ENCODE results near the gene HMG20B.

HMG20B gene

GRCh38 chr19:3555653-3556422 lies 16.9 kb upstream of the HMG20B start:
- peak overlapping the region; percentile 60 for H3K27ac ChIP-seq (replicated peaks)
- H3K4me3 ChIP-seq (replicated peaks; ENCODE audit: insufficient read depth, low read length): peak overlapping the region; percentile 77
- no peaks in the 10 kb centered on the region for H3K27me3 ChIP-seq (ENCODE audit: insufficient read depth, poor library complexity, severe bottlenecking)
- no peak for DNase-seq (ENCODE audit: low read depth in 1 of 2, low spot score in 1 of 2)
- TF ChIP-seq CTCF (IDR thresholded peaks at IDR 0.05; ENCODE audit: insufficient read depth, low read length) (no peak), SPI1 (IDR thresholded peaks at IDR 0.05; ENCODE audit: borderline replicate concordance, low read depth) (no peak), GABPA (IDR thresholded peaks at IDR 0.05; ENCODE audit: low read depth) (no peak), REST (IDR thresholded peaks at IDR 0.05; ENCODE audit: insufficient replicate concordance, low read depth) (no peak), POLR2AphosphoS5 (IDR thresholded peaks at IDR 0.05; ENCODE audit: low read depth) (no peak)

DNA sequence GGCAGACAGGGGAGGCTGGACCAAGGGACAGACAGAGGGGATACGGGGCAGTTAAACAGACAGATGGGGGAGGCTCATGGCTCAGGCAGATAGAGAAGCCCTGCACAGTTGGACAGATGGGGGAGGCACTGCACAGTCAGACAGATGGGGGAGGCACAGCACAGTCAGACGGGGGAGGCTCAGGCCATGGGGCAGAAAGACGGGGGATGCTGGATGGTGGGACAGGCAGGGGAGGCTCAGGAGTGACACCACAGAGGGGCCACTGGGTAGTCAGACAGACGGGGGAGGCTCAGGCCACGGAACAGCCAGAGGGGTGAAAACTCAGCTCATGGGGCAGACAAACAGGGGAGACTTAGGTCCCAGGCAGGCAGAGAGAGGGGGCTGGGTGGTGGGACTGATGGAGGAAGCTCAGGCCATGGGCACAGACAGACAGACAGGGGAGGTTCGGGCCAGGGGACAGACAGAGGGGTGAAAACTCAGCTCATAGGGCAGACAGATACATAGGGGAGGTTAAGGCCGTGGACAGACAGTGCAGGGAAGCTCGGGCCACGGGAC lies 16.2 kb upstream of the HMG20B start:
- no peaks in the 10 kb centered on the region for H3K27me3 ChIP-seq (ENCODE audit: insufficient read depth, poor library complexity, severe bottlenecking)
- DNase-seq (ENCODE audit: low read depth in 1 of 2, low spot score in 1 of 2): peak in 1 of 2 experiments; percentile 16
- no peak for TF ChIP-seq REST (IDR thresholded peaks at IDR 0.05; ENCODE audit: insufficient replicate concordance, low read depth)
- no peak for TF ChIP-seq GABPA (IDR thresholded peaks at IDR 0.05; ENCODE audit: low read depth)
- TF ChIP-seq CTCF (IDR thresholded peaks at IDR 0.05; ENCODE audit: insufficient read depth, low read length): no peak
- TF ChIP-seq POLR2AphosphoS5 (IDR thresholded peaks at IDR 0.05; ENCODE audit: low read depth): no peak
- no peak for TF ChIP-seq SPI1 (IDR thresholded peaks at IDR 0.05; ENCODE audit: borderline replicate concordance, low read depth)
- peak overlapping the region; percentile 77 for H3K4me3 ChIP-seq (replicated peaks; ENCODE audit: insufficient read depth, low read length)
- peak overlapping the region; percentile 60 for H3K27ac ChIP-seq (replicated peaks)

DNA sequence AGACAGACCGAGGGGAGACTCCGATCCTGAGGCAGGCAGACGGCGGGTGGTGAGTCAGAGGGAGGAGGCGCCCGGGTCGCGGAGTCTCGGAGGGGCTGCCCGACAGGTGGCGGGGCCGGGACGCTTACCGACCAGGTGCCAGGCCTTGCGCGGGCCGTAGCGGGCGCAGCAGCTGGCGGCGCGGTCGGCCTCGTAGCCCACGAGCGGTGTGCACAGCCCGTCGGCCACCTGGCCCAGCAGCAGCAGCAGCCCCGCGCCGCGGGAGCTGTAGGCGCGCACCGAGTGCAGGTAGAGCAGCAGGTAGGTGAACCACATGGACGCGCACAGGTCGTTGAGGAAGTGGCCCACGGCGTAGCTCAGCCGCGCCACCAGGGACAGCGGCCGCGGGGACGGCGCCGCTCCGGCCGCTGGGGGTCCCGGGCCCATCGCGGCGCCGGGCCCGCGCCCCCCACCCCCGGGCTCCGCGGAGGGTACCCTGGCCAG lies 15.7 kb upstream of the HMG20B start:
- peak overlapping the region; percentile 60 for H3K27ac ChIP-seq (replicated peaks)
- no peak for DNase-seq (ENCODE audit: low read depth in 1 of 2, low spot score in 1 of 2)
- TF ChIP-seq REST (IDR thresholded peaks at IDR 0.05; ENCODE audit: insufficient replicate concordance, low read depth) (peak; percentile 74), GABPA (IDR thresholded peaks at IDR 0.05; ENCODE audit: low read depth) (no peak), POLR2AphosphoS5 (IDR thresholded peaks at IDR 0.05; ENCODE audit: low read depth) (0 out of 2 replicates have a peak, but pooled peaks have one; percentile 7), CTCF (IDR thresholded peaks at IDR 0.05; ENCODE audit: insufficient read depth, low read length) (no peak), SPI1 (IDR thresholded peaks at IDR 0.05; ENCODE audit: borderline replicate concordance, low read depth) (peak; percentile 10; the same call in 1 of the 2 replicates)
- no peaks in the 10 kb centered on the region for H3K27me3 ChIP-seq (ENCODE audit: insufficient read depth, poor library complexity, severe bottlenecking)
- peak overlapping the region; percentile 77 for H3K4me3 ChIP-seq (replicated peaks; ENCODE audit: insufficient read depth, low read length)

All from HL-60 (cell line).